GM21515 (cell line): ENCODE data around the gene NRXN2.

Experiments used
- ATAC-seq: cut with Tn5 transposase; IDR thresholded peaks from one replicate; pipeline ENCODE4 v1.9.1; 2021; ENCODE audit not compliant: unreplicated experiment

Gene NRXN2

GRCh38 chr11:64654439-64654838, 68.6 kb downstream of the NRXN2 start:
- no peak for ATAC-seq

GRCh38 chr11:64653388-64653973, 69.5 kb downstream of the NRXN2 start:
- no peak for ATAC-seq

- ATAC-seq, result no peak
These were observed 70.2 kb downstream of the NRXN2 start for GRCh38 chr11:64652586-64653387.

GRCh38 chr11:64650923-64651523, 72.0 kb downstream of the NRXN2 start:
- ATAC-seq, result no peak

- ATAC-seq, result no peak
These were observed 73.7 kb downstream of the NRXN2 start for GRCh38 chr11:64649291-64649697.

GRCh38 chr11:64648551-64648950, 74.4 kb downstream of the NRXN2 start:
- no peak for ATAC-seq

GRCh38 chr11:64647019-64647779, 75.8 kb downstream of the NRXN2 start:
- no peak for ATAC-seq

- ATAC-seq, result no peak
These were observed 78.2 kb downstream of the NRXN2 start for GRCh38 chr11:64644647-64645275.

- ATAC-seq, result no peak
These were observed 78.9 kb downstream of the NRXN2 start for GRCh38 chr11:64643920-64644646.

- ATAC-seq, result no peak
These were observed 79.6 kb downstream of the NRXN2 start for GRCh38 chr11:64643256-64643881.

- no peak for ATAC-seq
These were observed 80.1 kb downstream of the NRXN2 start for GRCh38 chr11:64642871-64643255.

- ATAC-seq, result no peak
These were observed 80.6 kb downstream of the NRXN2 start for GRCh38 chr11:64642418-64642735.

GRCh38 chr11:64641596-64642417, 81.2 kb downstream of the NRXN2 start:
- ATAC-seq, result no peak

- ATAC-seq, result no peak
These were observed 83.1 kb downstream of the NRXN2 start for GRCh38 chr11:64639885-64640284.

- no peak for ATAC-seq
These were observed 84.2 kb downstream of the NRXN2 start for GRCh38 chr11:64638829-64639228.

- no peak for ATAC-seq
These were observed 84.9 kb downstream of the NRXN2 start for GRCh38 chr11:64638018-64638665.

GRCh38 chr11:64637334-64638017, 85.5 kb downstream of the NRXN2 start:
- ATAC-seq, result no peak

- ATAC-seq, result no peak
These were observed 89.3 kb downstream of the NRXN2 start for GRCh38 chr11:64633555-64634159.
